GM04504 (cell line): Measurements from ENCODE around the gene AAGAB.
A peak's percentile ranks its signal among the peaks of the same experiment; 100 is the strongest.

Source experiments
- DNase-seq: peaks from one replicate; pipeline ENCODE4 v3.0.0-alpha.2; 2012; ENCODE audit warnings: low read depth

The AAGAB gene

DNA sequence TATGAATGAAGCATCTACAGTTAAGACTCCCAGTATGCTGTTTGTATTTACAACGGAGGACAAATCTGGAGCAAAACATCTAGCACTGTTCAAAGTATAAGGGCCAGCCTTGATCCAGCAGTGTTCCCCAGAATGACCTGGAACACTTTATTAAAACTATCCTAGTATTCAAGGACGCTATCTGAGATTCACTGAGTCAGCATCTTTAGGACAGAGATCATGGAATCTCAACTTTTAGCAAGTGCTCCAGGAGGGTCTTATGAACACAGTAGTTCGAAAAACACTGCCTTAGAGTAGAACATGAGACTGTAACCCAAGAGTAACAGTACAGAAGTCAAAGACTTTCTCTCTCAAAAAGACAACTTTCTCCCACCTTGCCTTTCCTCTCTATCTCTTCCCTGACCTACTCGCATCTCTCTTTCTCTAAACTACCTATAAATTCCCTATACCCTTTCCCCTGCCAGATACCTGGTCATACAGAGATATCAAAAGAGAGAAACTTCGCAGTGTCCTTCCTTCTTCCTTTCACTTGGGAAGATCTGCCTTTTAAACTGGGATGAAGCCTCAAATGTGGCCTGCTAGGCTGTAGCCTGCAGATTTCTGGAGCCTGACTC is 43.8 kb downstream of the AAGAB start:
- DNase-seq, result no peak

DNA sequence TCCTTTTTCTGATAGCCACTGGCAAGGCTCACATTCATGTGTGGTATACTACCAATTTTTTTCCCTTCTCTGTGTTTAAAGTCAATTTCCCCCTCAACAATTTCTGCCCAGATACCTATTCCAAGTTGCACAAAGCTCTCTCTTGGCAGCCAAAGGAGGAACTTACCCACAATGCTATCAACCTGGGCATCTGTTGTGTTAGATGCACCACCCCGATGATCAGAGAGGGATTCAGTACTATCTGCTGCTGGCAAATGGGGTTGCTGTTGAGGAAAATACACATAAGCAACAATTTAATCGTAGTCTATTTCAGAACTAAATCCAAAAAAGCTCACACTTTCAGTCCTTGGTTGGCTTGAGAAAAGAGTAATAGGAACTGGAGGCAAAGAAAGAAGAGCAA is 46.1 kb downstream of the AAGAB start:
- DNase-seq, result no peak

DNA sequence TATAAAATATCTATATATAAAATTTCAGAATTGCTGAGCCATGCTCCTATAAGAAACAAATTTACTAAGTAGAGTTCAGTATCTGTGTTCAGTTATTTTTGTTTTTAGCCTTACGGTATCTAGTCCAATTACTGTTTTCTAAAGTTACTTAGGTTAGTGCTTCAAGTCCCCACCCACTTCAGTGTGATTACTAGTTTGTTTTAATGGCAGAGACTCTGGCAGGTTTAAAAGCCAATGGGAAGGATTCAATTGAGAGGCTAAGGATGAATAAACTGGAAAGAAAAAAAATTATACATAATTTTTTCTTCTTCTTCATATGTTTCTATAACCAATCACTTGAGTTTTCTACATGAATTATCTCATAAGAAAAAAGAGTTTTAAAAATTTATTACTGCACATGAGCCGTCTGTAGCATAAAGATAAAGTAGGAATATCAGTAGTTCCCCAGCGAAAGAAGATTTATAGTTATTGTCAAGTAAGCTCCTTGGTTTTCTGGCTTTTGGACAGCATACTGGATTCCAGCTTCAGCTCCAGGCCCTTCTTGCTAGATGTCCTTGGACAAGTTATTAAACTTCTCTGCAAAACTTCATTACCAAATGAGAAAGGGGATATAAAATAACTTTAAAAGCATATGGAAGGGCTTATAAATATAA is 46.8 kb downstream of the AAGAB start:
- DNase-seq, result no peak

DNA sequence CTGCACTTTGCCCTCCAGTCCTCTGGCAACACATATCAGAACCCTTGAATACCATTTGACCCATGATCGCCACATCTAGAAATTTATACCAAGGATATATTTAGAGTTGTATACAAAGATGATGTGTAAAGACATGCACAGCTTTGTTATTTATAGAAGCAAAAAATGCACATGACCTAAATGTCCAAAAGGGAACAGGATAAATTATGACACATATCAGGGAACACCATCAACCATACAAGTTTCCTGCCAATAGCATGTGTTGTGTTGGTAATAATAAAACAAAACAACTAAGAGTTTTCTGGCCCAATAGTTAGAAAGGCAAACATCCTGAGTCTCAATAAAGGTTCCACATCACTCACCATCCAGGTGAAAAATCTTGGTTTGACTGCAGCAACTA is 51.5 kb downstream of the AAGAB start:
- no peak for DNase-seq

DNA sequence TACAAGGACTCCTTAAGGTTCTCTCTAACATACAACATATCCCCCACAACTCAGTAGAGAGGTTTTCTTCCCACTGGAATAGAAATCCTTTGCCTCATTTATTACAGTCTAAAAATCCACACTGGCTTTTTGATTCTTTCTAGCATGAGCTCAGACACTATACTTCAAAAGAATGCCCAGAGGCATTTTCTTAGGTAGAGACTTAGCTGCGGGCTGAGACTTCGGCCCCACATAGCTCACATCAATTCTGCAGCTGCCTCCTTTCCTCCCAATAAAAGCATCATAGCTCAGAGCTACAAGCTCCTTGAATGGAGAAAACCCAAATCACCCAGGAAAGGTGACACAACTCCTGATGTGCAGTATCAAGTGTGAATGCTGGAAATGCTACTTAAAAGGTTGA is 52.4 kb downstream of the AAGAB start:
- DNase-seq, result no peak

DNA sequence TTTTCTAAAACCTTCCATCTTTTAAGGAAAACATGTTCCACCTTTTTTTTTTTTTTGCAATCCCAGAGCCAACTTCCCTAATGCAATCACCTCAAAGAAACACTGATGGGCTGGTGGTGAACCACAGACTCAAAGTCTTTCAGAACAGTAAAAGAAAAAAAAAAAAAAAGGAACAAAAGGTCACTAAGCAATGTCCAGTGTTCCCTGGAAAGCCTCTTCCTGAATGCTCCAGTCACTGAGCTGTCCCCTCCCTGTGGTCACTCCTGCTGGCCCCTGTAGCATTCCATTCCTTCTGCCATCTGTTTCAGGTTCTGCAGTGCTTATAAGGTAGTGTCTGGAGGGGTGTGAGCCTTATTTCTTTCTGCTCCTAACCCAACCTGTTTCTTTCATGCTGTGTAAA is 53.3 kb downstream of the AAGAB start:
- no peak for DNase-seq

DNA sequence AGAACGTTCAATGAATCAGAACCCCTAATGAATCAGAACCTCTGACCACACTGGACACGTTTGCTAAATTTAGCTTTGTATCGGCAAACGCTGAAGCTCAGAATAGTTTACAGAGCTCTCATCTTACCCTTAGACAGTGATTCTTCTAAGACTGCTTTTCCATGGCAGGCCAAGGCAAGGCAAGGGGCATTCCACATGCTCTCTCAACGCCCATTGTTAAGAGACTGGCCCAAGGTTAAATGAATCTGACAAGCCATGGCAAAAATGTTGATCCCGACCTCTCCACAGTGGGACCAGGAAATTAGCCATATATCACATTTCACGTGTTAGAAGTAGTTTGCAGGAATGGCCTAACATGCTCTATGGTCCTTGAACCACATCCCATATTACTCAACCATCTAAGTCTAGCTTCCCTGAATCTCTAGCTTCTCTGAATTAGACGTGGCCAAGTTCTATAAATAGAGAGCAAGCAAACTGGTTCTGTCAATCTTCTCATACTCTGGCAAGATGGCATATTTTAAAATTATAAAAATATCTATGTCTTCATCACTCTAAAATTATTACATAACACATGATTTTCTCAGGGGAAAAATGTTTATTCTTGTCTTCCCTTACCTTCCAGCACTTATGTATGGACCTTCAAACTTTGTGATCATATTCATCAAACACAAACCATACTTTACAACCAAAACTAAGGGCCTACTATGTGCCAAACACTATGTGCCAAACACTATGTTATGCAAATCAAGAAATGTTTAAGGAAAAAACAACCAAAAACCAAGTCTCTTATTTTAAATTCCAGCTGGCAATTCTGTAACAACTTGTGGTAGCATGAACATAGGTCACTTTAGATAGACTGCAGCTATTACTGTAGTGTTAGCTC is 54.3 kb downstream of the AAGAB start:
- DNase-seq, result no peak

DNA sequence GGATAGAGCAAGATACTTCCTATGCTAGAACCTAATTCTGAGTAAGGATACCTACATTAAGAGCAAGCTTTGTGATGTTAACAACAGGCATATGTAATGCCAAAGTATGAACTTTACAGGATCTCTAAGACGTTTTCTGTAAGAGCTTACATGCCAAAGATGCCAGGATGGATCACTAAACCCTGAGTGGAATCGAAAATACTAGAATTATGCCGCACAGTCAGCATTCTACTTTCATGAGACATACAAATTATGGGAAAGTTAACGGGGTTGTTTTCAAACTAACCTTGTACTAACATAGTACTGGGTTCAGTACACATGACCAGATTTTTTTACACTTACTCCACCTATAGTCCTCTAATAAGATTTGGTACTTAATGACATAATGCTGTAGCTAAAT is 55.1 kb downstream of the AAGAB start:
- DNase-seq, result no peak

DNA sequence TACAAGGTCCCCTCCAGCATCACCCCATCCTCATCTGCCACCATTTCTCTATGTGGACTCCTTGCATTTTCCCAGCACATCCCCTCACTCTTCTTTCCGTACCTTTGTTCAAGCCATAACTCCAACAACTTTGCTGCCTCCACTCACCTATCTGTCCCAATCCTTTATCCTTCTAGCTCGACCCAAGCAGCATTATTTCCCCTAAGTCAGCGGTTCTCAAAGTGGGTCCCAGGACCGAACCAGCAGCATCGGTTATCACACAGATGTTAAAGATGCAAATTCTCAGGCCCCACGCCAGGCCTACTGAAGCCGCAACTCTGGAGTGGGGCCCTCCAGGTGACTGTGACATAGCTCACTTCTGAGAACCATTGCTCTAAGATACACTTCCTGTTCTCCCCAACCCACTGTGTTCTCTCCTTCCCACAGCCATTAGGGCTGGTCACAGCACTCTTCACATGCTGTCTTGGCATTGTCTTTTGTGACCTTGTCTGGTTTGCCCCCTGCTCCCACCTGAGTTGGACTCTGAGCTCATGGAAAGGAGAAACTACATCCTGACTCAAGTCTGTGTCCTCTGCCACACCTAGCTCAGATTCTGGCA is 56.2 kb downstream of the AAGAB start:
- no peak for DNase-seq

DNA sequence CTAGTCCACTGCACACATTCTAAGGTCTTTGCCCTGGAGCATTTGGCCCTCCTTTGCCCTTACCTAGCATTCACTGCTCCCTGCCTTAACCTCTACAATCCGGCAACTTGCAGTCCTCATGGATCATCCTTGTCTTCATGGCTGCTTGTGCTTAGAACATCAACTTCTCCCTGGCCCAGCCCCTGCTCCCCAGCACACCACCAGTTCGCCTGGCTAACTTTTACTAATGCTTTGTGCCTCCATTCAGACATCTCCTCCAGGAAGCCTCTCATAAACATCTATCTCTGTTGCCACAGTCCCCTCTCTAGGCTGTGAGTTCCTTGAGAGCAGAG is 57.1 kb downstream of the AAGAB start:
- no peak for DNase-seq

DNA sequence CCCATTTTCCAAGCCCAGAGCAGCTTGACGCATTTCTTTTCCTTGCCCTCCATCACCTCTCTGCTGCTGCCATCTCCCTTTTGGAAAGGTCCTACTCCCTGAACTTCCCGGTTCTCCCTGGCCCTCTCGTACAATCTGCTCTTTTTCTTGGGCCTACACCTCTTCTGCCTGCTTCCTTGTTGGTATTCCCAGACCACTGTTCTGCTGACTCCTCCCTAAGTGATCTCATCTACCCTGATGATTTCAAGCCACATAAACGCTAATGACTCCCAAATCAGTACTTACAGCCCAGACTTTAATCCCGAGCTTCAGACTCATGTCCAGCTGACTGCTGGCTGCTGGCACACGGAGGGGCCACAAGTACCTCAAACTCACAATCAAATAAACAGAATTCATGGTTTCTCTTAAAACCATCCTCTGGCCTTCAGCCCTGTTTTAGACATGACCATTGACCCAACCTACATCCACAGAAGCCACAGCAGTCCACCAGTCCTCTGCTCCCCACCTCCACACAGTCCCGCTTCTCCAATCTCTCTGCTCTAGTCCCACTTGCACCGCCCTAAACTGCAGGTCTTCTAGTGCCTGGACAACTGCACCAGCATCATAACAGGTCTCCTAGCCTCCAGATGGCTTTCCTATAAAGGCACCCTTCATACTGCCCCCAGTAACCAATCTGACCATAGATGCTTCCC is 57.6 kb downstream of the AAGAB start:
- DNase-seq, result peak; percentile 83

DNA sequence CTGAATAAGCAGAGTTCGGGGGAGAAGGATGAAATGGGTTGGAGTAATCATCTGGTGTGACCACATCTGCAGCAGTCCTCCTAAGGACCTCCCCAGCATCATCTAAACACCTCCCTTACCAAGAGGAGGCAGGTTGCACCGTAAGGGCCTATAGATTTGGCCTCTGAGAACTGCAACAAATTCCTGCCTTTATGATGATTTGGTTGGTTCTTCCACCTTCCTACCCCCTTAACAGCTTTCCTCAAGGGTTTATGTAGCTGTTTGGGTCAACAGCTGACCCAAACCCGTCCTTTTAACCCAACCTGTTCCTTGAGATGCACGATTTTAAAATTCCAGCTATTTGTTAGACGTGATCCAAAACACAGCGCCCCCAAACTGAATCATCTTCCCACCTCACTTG is 58.2 kb downstream of the AAGAB start:
- no peak for DNase-seq

DNA sequence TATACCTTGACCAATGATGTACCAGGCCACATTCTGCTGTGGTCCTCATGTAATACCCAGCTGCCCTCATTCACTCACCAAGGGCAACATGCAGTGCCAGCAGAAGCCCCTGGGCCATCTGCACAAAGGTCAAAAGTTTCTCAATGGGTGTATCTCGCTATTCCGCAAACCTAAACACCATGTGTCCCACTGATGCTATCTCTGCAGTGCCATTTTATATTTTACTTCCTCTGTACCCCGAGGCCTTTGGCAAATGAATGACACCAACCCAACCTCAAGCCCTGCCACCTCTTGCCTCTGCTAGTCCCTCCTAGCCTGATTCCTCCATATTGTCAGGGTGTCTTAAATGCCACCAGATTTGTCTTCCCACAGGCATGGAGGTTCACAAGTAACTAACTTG is 59.2 kb downstream of the AAGAB start:
- DNase-seq, result no peak

DNA sequence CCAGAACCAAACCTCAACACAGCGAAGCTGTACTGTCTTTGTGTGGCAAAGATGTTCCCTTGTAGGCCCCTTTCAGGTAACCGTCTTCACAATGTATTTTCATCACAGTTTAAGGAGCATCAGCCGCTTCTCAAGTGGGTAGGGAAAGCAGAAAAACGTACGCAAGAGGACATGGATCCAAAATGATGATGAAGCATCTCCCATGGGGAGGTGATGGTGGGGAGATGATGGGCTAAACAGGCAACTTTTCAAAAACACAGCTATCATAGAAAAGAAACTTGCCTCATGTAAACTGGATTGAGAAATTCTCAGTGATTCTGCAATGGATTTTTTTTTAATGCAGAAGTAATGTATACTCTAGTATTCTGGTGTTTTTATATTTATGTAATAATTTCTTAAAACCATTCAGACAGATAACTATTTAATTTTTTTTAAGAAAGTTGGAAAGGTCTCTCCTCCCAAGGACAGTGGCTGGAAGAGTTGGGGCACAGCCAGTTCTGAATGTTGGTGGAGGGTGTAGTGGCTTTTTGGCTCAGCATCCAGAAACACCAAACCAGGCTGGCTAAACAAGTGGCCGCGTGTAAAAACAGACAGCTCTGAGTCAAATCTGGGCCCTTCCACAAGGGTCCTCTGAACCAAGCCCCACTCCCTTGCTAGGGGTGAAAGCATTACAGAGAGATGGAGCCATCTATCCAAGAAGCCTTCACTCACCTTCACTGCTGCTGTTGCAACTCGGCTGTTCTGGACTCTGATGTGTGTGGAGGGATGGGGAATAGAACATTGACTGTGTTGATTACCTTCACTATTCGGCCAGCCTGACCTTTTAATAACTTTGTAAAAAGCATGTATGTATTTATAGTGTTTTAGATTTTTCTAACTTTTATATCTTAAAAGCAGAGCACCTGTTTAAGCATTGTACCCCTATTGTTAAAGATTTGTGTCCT is 60.0 kb downstream of the AAGAB start:
- no peak for DNase-seq

DNA sequence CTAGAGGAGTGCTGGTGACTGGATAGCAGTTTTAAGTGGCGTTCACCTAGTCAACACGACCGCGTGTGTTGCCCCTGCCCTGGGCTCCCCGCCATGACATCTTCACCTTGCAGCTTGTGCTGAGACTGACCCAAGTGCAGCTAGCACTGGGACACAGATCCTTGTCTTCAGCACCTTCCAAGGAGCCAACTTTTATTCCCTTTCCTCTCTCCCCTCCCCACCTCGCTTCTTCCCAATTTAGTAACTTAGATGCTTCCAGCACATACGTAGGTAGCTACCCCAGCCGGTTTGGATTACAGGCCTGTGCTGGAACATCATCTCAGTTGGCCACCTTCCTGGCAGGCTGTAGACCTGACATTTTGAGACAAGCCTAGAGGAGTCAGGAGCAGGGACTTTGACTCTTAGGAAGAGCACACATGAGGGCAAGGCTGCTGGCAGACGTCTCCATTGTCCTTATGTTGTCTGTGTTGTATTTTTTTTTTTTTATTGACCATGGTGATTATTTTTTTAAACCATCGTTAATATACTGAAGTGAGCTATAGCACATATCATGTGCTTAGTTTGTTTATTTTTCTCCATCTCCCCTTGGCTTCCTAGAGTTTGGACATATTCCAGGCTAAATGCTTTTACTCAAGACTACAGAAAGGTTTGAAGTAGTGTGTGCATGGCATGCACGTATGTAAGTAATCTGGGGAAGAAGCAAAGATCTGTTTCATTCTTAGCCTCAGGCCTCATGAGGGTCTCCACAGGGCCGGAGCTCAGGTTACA is 61.1 kb downstream of the AAGAB start:
- no peak for DNase-seq

DNA sequence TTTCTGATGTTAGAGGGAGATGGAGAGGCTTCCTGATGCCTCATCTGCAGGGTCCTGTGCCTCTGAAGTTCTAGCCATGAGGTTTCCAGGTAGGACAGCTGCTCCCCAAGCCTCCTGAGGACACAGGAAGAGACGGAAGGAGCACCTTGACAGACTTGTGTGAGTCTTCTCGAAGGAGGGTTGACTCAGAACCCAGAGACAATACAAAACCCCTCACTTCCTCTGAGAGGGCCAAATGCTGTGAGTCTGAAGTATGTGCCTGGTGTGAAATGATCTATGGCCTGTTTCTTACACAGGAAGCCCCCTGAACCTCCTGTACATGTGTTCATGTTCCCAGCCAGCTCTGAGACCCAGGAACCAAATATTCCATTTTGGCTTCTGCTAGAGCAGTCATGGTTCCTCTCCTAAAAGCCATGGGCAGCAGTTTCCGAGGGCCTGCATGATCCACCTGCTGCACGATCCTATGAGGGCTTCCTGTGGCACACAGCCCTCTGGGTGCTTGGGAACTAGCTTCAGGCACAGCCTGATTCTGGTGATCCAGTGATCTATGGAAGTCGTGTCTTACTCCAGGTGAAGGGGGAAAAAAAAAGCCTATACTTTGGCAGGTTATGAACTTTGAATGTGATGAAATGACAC is 62.2 kb downstream of the AAGAB start:
- no peak for DNase-seq

DNA sequence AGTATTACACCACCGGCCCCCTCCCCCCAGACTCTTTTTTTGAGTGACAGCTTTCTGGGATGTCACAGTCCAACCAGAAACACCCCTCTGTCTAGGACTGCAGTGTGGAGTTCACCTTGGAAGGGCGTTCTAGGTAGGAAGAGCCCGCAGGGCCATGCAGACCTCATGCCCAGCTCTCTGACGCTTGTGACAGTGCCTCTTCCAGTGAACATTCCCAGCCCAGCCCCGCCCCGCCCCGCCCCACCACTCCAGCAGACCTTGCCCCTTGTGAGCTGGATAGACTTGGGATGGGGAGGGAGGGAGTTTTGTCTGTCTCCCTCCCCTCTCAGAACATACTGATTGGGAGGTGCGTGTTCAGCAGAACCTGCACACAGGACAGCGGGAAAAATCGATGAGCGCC is 63.6 kb downstream of the AAGAB start:
- DNase-seq, result no peak

DNA sequence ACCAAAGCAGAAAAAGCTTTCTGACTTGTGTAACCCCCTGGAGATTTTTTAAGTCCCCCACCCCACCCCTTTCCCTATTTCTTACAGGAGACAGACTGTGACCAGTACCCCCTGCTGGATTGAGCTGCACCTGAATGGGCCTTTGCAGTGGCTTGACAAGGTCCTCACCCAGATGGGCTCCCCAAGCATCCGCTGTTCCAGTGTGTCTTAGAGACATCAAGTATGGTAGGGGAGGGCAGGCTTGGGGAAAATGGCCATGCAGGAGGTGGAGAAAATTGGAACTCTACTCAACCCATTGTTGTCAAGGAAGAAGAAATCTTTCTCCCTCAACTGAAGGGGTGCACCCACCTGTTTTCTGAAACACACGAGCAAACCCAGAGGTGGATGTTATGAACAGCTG is 64.1 kb downstream of the AAGAB start:
- no peak for DNase-seq

DNA sequence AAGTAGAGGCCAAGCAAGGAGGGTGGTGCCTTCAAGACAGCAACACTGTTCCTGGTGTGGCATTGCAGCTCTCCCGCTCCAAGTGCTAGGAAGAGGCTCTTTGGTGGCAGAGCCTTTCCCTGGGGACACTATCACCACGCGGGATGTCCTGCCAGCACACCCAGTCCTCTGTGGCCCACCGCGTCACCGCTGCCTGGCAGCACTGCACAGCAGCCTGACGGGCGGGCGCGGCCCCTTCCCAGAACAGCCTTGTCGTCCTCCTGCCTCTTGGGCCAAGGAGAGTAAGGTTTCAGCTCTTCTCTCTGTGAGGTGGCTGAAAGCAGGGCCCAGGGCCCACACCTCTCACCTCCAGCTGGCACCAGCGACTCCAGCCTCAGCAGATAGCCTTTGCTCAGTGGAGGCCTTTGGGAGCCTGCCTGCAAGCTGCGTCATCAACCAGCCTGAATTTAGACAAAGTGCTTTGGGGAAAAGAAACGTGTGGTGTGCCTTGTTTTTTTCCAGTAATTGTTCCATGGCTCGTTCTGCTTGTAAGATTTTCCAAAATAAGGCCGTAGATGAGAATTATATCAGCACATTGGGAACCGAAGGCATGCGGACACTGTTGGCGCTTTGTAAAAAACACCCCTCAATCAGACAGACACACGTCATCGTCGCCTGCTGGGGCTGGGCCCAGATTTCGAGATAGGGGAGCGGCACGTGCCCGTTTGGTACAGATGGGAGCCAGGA is 65.0 kb downstream of the AAGAB start:
- no peak for DNase-seq
